HepG2 (cell line): ENCODE measurements around the gene EMC1. TPM values are rescaled to one million over a fixed set of nuclear protein-coding genes. Genes with fewer than 3 reads are reported as not detected.

Experiments used
- ARHGAP35 ChIP-seq: sonication (generic); formaldehyde crosslinking; IDR thresholded peaks from 2 replicates; pipeline ENCODE4 v1.9.0; 2022; ENCODE audit warnings: mild to moderate bottlenecking, inconsistent platforms, moderate library complexity, missing genetic modification reagents, borderline replicate concordance
- IRF2 ChIP-seq: IDR thresholded peaks from 2 replicates; pipeline ENCODE4 v1.6.1; 2018; ENCODE audit warnings: missing genetic modification reagents, missing compliant biosample characterization
- RBFOX2 ChIP-seq: fragments of 200-400 bp; formaldehyde crosslinking; IDR thresholded peaks from 2 replicates; pipeline ENCODE4 v1.6.1; 2017; ENCODE audit warnings: low read depth, mild to moderate bottlenecking, low read length
- RFXAP ChIP-seq: sonication (generic); formaldehyde crosslinking; IDR thresholded peaks from 2 replicates; pipeline ENCODE4 v1.4.0; 2020; ENCODE audit warnings: missing genetic modification reagents, borderline replicate concordance
- SKI ChIP-seq: fragments of 450-650 bp; IDR thresholded peaks from one replicate; pipeline ENCODE4 v1.6.1; 2018; ENCODE audit warnings: mild to moderate bottlenecking; ENCODE audit not compliant: partially characterized antibody
- TCF7L2 ChIP-seq: IDR thresholded peaks from 2 replicates; pipeline ENCODE4 v1.6.1; 2011; ENCODE audit warnings: mild to moderate bottlenecking, low read depth, low read length, moderate library complexity
- ZBTB38 ChIP-seq: sonication (generic); formaldehyde crosslinking; IDR thresholded peaks from 2 replicates; pipeline ENCODE4 v1.5.1; 2020; ENCODE audit warnings: mild to moderate bottlenecking, missing genetic modification reagents
- ZFP36L2 ChIP-seq: sonication (generic); formaldehyde crosslinking; IDR thresholded peaks from 2 replicates; pipeline ENCODE4 v1.4.0; 2020; ENCODE audit warnings: missing genetic modification reagents
- ZNF329 ChIP-seq: sonication (generic); formaldehyde crosslinking; IDR thresholded peaks from 2 replicates; pipeline ENCODE4 v1.9.0; 2021; ENCODE audit warnings: low read depth, mild to moderate bottlenecking, missing genetic modification reagents
- ZNF709 ChIP-seq: sonication (generic); formaldehyde crosslinking; IDR thresholded peaks from 2 replicates; pipeline ENCODE4 v1.5.0; 2020; ENCODE audit warnings: mild to moderate bottlenecking, missing genetic modification reagents
- polyA plus RNA-seq, 8 experiments: library from polyadenylated mRNA; depleted of rRNA in 3 of 8; stranded (reverse) in 7 of 8; unstranded in 1 of 8; fragments of >200 nt; fragmentation: Illumina TruSeq in 4 of 8; extraction: Trizol in 4 of 8; gene quantifications; 2 replicates each; pipeline versions ENCODE4 v1.2.1 to v1.2.3, GENCODE V29; 2011 to 2016; ENCODE audit warnings: low read depth in 4 of 8, missing spikeins in 1 of 8, mixed read lengths in 1 of 8; ENCODE audit not compliant: insufficient read depth in 1 of 8
- total RNA-seq, 5 experiments: library from RNA; depleted of rRNA; stranded (reverse); fragments of >200 nt; fragmentation: Illumina TruSeq; extraction: Trizol; gene quantifications; 2 replicates each; pipeline ENCODE4 v1.2.3, GENCODE V29; 2016; ENCODE audit warnings: low read depth in 1 of 5
- TF ChIP-seq, protein P1 (sequence below): sonication (generic); formaldehyde crosslinking; IDR thresholded peaks from 2 replicates; pipeline ENCODE4 v1.8.0; 2022; ENCODE audit warnings: mild to moderate bottlenecking, missing genetic modification reagents, moderate library complexity
- TF ChIP-seq, protein P2 (sequence below): sonication (generic); formaldehyde crosslinking; IDR thresholded peaks from 2 replicates; pipeline ENCODE4 v1.4.0; 2020; ENCODE audit warnings: missing genetic modification reagents
- TF ChIP-seq, protein P3 (sequence below): sonication (generic); formaldehyde crosslinking; IDR thresholded peaks from 2 replicates; pipeline ENCODE4 v1.4.0; 2020; ENCODE audit warnings: missing genetic modification reagents, mild to moderate bottlenecking, borderline replicate concordance
- TF ChIP-seq, protein P4 (sequence below): sonication (generic); formaldehyde crosslinking; IDR thresholded peaks from 2 replicates; pipeline ENCODE4 v1.4.0; 2020; ENCODE audit warnings: missing genetic modification reagents, borderline replicate concordance
- TF ChIP-seq, protein P5 (sequence below): sonication (generic); formaldehyde crosslinking; IDR thresholded peaks from 2 replicates; pipeline ENCODE4 v1.4.0; 2020; ENCODE audit warnings: low read depth, mild to moderate bottlenecking, missing genetic modification reagents
- TF ChIP-seq, protein P6 (sequence below): IDR thresholded peaks from 2 replicates; pipeline ENCODE4 v1.6.1; 2016; ENCODE audit warnings: mild to moderate bottlenecking

Gene EMC1
- total and polyA plus RNA-seq, 2 of the 13 experiments (the other 11 are each of a cell fraction or from before 2014, with no cell fraction given) = 38.0 to 61.3 TPM

DNA sequence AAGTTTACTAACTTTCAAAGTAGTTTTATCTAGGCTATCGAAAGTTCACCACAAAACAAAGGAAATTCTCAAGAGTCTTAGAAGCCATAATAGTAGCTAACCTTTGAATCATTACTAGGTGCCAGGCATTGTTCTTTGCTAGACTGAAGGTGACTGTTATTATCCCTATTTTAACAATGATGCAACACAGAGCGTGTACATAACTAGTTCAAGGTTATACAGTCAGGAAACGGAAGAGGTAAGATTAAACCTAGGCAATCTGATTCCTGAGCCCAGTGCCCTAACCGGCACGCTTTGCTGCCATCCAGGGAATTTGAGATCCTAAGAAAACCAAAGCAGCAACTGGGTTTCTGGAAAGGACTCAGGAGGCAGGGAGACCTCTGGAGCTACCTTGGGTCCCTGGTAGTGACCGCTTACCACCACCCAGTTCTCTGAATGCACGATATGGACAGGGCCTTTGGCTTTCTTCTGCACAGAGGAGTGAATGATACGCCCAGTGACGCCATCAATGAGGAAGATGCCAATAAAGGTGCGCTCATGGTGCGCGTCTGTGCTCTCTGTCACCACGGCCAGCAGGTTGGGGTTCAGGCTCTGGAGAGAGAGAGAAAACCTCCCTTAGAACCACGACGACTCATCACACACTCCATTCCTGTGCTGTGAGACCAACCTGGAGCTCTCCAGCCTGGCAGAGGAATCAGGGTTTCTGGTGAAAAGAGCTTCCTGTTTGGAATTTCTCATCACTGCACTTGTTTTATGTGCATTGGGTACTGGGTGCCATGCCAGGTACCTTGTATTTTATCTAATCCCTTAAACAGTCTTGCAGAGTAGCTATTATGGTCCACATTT is 28.1 kb downstream of the EMC1 start (continued):
- TF ChIP-seq, protein P1, sequence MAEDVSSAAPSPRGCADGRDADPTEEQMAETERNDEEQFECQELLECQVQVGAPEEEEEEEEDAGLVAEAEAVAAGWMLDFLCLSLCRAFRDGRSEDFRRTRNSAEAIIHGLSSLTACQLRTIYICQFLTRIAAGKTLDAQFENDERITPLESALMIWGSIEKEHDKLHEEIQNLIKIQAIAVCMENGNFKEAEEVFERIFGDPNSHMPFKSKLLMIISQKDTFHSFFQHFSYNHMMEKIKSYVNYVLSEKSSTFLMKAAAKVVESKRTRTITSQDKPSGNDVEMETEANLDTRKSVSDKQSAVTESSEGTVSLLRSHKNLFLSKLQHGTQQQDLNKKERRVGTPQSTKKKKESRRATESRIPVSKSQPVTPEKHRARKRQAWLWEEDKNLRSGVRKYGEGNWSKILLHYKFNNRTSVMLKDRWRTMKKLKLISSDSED (CRISPR knock-in tag) = no peak
- TF ChIP-seq, protein P2, sequence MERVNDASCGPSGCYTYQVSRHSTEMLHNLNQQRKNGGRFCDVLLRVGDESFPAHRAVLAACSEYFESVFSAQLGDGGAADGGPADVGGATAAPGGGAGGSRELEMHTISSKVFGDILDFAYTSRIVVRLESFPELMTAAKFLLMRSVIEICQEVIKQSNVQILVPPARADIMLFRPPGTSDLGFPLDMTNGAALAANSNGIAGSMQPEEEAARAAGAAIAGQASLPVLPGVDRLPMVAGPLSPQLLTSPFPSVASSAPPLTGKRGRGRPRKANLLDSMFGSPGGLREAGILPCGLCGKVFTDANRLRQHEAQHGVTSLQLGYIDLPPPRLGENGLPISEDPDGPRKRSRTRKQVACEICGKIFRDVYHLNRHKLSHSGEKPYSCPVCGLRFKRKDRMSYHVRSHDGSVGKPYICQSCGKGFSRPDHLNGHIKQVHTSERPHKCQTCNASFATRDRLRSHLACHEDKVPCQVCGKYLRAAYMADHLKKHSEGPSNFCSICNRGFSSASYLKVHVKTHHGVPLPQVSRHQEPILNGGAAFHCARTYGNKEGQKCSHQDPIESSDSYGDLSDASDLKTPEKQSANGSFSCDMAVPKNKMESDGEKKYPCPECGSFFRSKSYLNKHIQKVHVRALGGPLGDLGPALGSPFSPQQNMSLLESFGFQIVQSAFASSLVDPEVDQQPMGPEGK (CRISPR knock-in tag) = no peak
- TF ChIP-seq TCF7L2 (no peak), ARHGAP35 (no peak), RFXAP (CRISPR knock-in tag) (no peak), ZNF329 (CRISPR knock-in tag) (no peak), RBFOX2 (no peak), SKI (peak; percentile 69), ZNF709 (CRISPR knock-in tag) (no peak), IRF2 (CRISPR knock-in tag) (peak; percentile 22; the same call in 1 of the 2 replicates), ZFP36L2 (CRISPR knock-in tag) (no peak), ZBTB38 (CRISPR knock-in tag) (no peak)
- TF ChIP-seq, protein P3, sequence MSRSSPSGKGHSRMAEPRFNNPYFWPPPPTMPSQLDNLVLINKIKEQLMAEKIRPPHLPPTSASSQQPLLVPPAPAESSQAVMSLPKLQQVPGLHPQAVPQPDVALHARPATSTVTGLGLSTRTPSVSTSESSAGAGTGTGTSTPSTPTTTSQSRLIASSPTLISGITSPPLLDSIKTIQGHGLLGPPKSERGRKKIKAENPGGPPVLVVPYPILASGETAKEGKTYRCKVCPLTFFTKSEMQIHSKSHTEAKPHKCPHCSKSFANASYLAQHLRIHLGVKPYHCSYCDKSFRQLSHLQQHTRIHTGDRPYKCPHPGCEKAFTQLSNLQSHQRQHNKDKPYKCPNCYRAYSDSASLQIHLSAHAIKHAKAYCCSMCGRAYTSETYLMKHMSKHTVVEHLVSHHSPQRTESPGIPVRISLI (CRISPR knock-in tag) = no peak
- TF ChIP-seq, protein P4, sequence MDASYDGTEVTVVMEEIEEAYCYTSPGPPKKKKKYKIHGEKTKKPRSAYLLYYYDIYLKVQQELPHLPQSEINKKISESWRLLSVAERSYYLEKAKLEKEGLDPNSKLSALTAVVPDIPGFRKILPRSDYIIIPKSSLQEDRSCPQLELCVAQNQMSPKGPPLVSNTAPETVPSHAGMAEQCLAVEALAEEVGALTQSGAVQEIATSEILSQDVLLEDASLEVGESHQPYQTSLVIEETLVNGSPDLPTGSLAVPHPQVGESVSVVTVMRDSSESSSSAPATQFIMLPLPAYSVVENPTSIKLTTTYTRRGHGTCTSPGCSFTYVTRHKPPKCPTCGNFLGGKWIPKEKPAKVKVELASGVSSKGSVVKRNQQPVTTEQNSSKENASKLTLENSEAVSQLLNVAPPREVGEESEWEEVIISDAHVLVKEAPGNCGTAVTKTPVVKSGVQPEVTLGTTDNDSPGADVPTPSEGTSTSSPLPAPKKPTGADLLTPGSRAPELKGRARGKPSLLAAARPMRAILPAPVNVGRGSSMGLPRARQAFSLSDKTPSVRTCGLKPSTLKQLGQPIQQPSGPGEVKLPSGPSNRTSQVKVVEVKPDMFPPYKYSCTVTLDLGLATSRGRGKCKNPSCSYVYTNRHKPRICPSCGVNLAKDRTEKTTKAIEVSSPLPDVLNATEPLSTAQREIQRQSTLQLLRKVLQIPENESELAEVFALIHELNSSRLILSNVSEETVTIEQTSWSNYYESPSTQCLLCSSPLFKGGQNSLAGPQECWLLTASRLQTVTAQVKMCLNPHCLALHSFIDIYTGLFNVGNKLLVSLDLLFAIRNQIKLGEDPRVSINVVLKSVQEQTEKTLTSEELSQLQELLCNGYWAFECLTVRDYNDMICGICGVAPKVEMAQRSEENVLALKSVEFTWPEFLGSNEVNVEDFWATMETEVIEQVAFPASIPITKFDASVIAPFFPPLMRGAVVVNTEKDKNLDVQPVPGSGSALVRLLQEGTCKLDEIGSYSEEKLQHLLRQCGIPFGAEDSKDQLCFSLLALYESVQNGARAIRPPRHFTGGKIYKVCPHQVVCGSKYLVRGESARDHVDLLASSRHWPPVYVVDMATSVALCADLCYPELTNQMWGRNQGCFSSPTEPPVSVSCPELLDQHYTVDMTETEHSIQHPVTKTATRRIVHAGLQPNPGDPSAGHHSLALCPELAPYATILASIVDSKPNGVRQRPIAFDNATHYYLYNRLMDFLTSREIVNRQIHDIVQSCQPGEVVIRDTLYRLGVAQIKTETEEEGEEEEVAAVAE (CRISPR knock-in tag) = no peak
- TF ChIP-seq, protein P5, sequence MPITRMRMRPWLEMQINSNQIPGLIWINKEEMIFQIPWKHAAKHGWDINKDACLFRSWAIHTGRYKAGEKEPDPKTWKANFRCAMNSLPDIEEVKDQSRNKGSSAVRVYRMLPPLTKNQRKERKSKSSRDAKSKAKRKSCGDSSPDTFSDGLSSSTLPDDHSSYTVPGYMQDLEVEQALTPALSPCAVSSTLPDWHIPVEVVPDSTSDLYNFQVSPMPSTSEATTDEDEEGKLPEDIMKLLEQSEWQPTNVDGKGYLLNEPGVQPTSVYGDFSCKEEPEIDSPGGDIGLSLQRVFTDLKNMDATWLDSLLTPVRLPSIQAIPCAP (CRISPR knock-in tag) = no peak
- TF ChIP-seq, protein P6, sequence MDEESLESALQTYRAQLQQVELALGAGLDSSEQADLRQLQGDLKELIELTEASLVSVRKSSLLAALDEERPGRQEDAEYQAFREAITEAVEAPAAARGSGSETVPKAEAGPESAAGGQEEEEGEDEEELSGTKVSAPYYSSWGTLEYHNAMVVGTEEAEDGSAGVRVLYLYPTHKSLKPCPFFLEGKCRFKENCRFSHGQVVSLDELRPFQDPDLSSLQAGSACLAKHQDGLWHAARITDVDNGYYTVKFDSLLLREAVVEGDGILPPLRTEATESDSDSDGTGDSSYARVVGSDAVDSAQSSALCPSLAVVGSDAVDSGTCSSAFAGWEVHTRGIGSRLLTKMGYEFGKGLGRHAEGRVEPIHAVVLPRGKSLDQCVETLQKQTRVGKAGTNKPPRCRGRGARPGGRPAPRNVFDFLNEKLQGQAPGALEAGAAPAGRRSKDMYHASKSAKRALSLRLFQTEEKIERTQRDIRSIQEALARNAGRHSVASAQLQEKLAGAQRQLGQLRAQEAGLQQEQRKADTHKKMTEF (CRISPR knock-in tag) = 0 out of 2 replicates have a peak, but pooled peaks have one; percentile 42
